HepG2 (cell line): ENCODE results near the gene PRKG1.
"Not testable (repeated sequence)": the region's sequence is repeated elsewhere in the genome, so short reads cannot be mapped to it uniquely, and the experiment has no call there.

Experiments
- CTCF ChIP-seq: sonication (generic); formaldehyde crosslinking; IDR thresholded peaks from 2 replicates; pipeline ENCODE4 v1.5.0; 2020; ENCODE audit warnings: mild to moderate bottlenecking, missing genetic modification reagents, moderate library complexity
- PHF5A ChIP-seq: IDR thresholded peaks from one replicate; pipeline ENCODE4 v1.6.1; 2018; ENCODE audit warnings: low read depth, missing genetic modification reagents; ENCODE audit not compliant: unreplicated experiment
- SIN3A ChIP-seq: IDR thresholded peaks from 2 replicates; pipeline ENCODE4 v1.6.1; 2011; ENCODE audit warnings: low read depth, mild to moderate bottlenecking, control low read depth, low read length, borderline replicate concordance
- SP1 ChIP-seq, 2 experiments: fragments of 450-650 bp in 1 of 2; sonication (generic) in 1 of 2; formaldehyde crosslinking in 1 of 2; IDR thresholded peaks; 2 replicates each; pipeline versions ENCODE4 v1.4.0 to v1.6.1; 2016 to 2020; ENCODE audit warnings: missing genetic modification reagents in 1 of 2

GRCh38 chr10:51272099-51272498 lies 197.8 kb downstream of the PRKG1 start:
- TF ChIP-seq SP1 (IDR thresholded peaks at IDR 0.05); SP1 (CRISPR knock-in tag; IDR thresholded peaks at IDR 0.05); CTCF (CRISPR knock-in tag); PHF5A (CRISPR knock-in tag); SIN3A: not testable (repeated sequence)
